ELR (cell line): ENCODE results near the gene SLC35F1.

Experiments used
- DNase-seq: peaks from one replicate; pipeline ENCODE4 v3.0.0-alpha.2; 2015; ENCODE audit warnings: low read depth

The SLC35F1 gene

GRCh38 chr6:118197539-118197938 lies 290.5 kb downstream of the SLC35F1 start:
- DNase-seq, result no peak

GRCh38 chr6:118198746-118199145 lies 291.7 kb downstream of the SLC35F1 start:
- no peak for DNase-seq

- no peak for DNase-seq
These were observed 293.1 kb downstream of the SLC35F1 start for GRCh38 chr6:118200160-118200559.

GRCh38 chr6:118202517-118202916 lies 295.5 kb downstream of the SLC35F1 start:
- DNase-seq, result no peak

GRCh38 chr6:118203545-118203944 lies 296.5 kb downstream of the SLC35F1 start:
- no peak for DNase-seq

- no peak for DNase-seq
These were observed 299.2 kb downstream of the SLC35F1 start for GRCh38 chr6:118206221-118206620.

- no peak for DNase-seq
These were observed 300.9 kb downstream of the SLC35F1 start for GRCh38 chr6:118207947-118208346.

GRCh38 chr6:118212451-118213173 lies 305.5 kb downstream of the SLC35F1 start:
- no peak for DNase-seq

- no peak for DNase-seq
These were observed 308.2 kb downstream of the SLC35F1 start for GRCh38 chr6:118215269-118215668.

GRCh38 chr6:118216751-118217150 lies 309.7 kb downstream of the SLC35F1 start:
- DNase-seq, result peak; percentile 84

- no peak for DNase-seq
These were observed 311.1 kb downstream of the SLC35F1 start for GRCh38 chr6:118218156-118218555.

GRCh38 chr6:118220429-118221128 lies 313.5 kb downstream of the SLC35F1 start:
- DNase-seq, result no peak

GRCh38 chr6:118223316-118223715 lies 316.3 kb downstream of the SLC35F1 start:
- DNase-seq, result no peak

GRCh38 chr6:118228886-118229285 lies 321.8 kb downstream of the SLC35F1 start:
- no peak for DNase-seq

- no peak for DNase-seq
These were observed 333.9 kb downstream of the SLC35F1 start for GRCh38 chr6:118240878-118241528.

- DNase-seq, result no peak
These were observed 339.3 kb downstream of the SLC35F1 start for GRCh38 chr6:118246406-118246805.

GRCh38 chr6:118248171-118248570 lies 341.1 kb downstream of the SLC35F1 start:
- no peak for DNase-seq

- no peak for DNase-seq
These were observed 342.6 kb downstream of the SLC35F1 start for GRCh38 chr6:118249680-118250079.

GRCh38 chr6:118252474-118252873 lies 345.4 kb downstream of the SLC35F1 start:
- peak; percentile 23 for DNase-seq

GRCh38 chr6:118253741-118254140 lies 346.7 kb downstream of the SLC35F1 start:
- no peak for DNase-seq

- DNase-seq, result no peak
These were observed 353.8 kb downstream of the SLC35F1 start for GRCh38 chr6:118260833-118261232.

- peak; percentile 46 for DNase-seq
These were observed 356.9 kb downstream of the SLC35F1 start for GRCh38 chr6:118263921-118264486.

- DNase-seq, result no peak
These were observed 362.6 kb downstream of the SLC35F1 start for GRCh38 chr6:118269659-118270058.
